Measurements from ENCODE around the gene MMP20.

DNA sequence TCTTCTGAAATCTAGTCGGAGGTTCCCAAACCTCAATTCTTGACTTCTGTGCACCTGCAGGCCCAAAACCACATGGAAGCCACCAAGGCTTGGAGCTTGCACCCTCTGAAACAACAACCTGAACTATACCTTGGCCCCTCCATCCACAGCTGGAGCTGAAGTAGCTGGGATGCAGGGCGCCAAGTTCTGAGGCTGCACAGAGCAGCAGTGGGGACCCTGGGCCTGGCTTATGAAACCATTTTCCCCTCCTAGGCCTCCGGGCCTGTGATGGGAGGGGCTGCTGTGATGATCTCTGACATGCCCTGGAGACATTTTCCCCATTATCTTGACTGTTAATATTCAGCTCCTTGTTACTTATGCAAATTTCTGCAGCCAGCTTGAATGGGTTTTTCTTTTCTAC lies 56.3 kb downstream of the MMP20 start:
- TF ChIP-seq, protein P1, sequence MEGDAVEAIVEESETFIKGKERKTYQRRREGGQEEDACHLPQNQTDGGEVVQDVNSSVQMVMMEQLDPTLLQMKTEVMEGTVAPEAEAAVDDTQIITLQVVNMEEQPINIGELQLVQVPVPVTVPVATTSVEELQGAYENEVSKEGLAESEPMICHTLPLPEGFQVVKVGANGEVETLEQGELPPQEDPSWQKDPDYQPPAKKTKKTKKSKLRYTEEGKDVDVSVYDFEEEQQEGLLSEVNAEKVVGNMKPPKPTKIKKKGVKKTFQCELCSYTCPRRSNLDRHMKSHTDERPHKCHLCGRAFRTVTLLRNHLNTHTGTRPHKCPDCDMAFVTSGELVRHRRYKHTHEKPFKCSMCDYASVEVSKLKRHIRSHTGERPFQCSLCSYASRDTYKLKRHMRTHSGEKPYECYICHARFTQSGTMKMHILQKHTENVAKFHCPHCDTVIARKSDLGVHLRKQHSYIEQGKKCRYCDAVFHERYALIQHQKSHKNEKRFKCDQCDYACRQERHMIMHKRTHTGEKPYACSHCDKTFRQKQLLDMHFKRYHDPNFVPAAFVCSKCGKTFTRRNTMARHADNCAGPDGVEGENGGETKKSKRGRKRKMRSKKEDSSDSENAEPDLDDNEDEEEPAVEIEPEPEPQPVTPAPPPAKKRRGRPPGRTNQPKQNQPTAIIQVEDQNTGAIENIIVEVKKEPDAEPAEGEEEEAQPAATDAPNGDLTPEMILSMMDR (conservative IDR thresholded peaks at IDR 0.05 in 1 of 2, IDR thresholded peaks at IDR 0.05 in 1 of 2; ENCODE audit: extremely low read depth in 1 of 2, insufficient read depth in 1 of 2, low read depth in 1 of 2, low read length in 2 of 2), result no peak
- TF ChIP-seq EZH2 (IDR thresholded peaks at IDR 0.05; ENCODE audit: borderline replicate concordance, low read length), result no peak

Data from mammary epithelial cell (primary cell).